Smooth muscle cell (in vitro differentiated cells): Measurements from ENCODE around the gene PIKFYVE. TPM values are rescaled to one million over a fixed set of nuclear protein-coding genes. Genes with fewer than 3 reads are reported as not detected.
A peak's percentile ranks its signal among the peaks of the same experiment; 100 is the strongest.

Source experiments
- DNase-seq: peaks from one replicate; lab custom pipeline; 2025; ENCODE audit not compliant: unreplicated experiment; lab: John Stamatoyannopoulos, UW
- H2AFZ ChIP-seq: fragments of 200-600 bp; sonication (generic); 2 replicates; pipeline ENCODE4 v1.6.0; 2016; ENCODE audit warnings: antibody characterized with exemption, low read depth, mild to moderate bottlenecking
- H3F3A ChIP-seq: fragments of 200-600 bp; sonication (generic); 2 replicates; pipeline ENCODE4 v1.6.0; 2017; ENCODE audit warnings: antibody characterized with exemption, low read depth
- H3K27ac ChIP-seq: fragments of 200-600 bp; sonication (generic); 2 replicates; pipeline ENCODE4 v1.5.1; 2016; ENCODE audit warnings: low read depth, mild to moderate bottlenecking
- H3K27me3 ChIP-seq: fragments of 200-600 bp; sonication (generic); 2 replicates; pipeline ENCODE4 v1.6.1; 2016; ENCODE audit warnings: low read depth, mild to moderate bottlenecking
- H3K36me3 ChIP-seq: fragments of 200-600 bp; sonication (generic); 2 replicates; pipeline ENCODE4 v1.5.1; 2016; ENCODE audit warnings: low read depth
- H3K4me1 ChIP-seq: fragments of 200-600 bp; sonication (generic); 2 replicates; pipeline ENCODE4 v1.5.1; 2016; ENCODE audit warnings: low read depth
- H3K4me2 ChIP-seq: fragments of 200-600 bp; sonication (generic); 2 replicates; pipeline ENCODE4 v1.6.0; 2016; ENCODE audit warnings: mild to moderate bottlenecking
- H3K4me3 ChIP-seq: fragments of 200-600 bp; sonication (generic); 2 replicates; pipeline ENCODE4 v1.5.1; 2016; ENCODE audit warnings: mild to moderate bottlenecking
- H3K79me2 ChIP-seq: fragments of 200-600 bp; sonication (generic); 2 replicates; pipeline ENCODE4 v1.6.0; 2016; ENCODE audit warnings: low read depth, mild to moderate bottlenecking
- H3K9ac ChIP-seq: fragments of 200-600 bp; sonication (generic); 2 replicates; pipeline ENCODE4 v1.6.0; 2016; ENCODE audit warnings: low read depth
- H3K9me3 ChIP-seq: fragments of 200-600 bp; sonication (generic); replicated peaks from 2 replicates; pipeline ENCODE4 v1.5.1; 2016; ENCODE audit warnings: low read depth
- H4K20me1 ChIP-seq: fragments of 200-600 bp; sonication (generic); 2 replicates; pipeline ENCODE4 v1.6.0; 2016; ENCODE audit warnings: low read depth
- WGBS: methylation state at CpG from one replicate; pipeline ENCODE4 v1.1.7; 2016; ENCODE audit warnings: low lambda C conversion rate; 5-methylcytosine and 5-hydroxymethylcytosine counted together
- polyA plus RNA-seq: library from polyadenylated mRNA; unstranded; fragments of >200 nt; fragmentation: Nextera tagmentation; extraction: Ambion mirVana; gene quantifications from 2 replicates; pipeline ENCODE4 v1.2.1, GENCODE V29; 2016
- total RNA-seq: library from RNA; depleted of rRNA; stranded (reverse); fragments of >200 nt; gene quantifications from 2 replicates; pipeline ENCODE4 v1.2.3, GENCODE V29; 2014
- TF ChIP-seq, protein P1 (sequence below): fragments of 200-600 bp; sonication (generic); IDR thresholded peaks from 2 replicates; pipeline ENCODE4 v1.5.1; 2017; ENCODE audit warnings: borderline replicate concordance, mild to moderate bottlenecking, antibody characterized with exemption; ENCODE audit not compliant: insufficient read depth, poor library complexity, severe bottlenecking

The PIKFYVE gene
- total and polyA plus RNA-seq, 2 experiments from 2014 or later: 4.9 to 29.5 TPM

DNA sequence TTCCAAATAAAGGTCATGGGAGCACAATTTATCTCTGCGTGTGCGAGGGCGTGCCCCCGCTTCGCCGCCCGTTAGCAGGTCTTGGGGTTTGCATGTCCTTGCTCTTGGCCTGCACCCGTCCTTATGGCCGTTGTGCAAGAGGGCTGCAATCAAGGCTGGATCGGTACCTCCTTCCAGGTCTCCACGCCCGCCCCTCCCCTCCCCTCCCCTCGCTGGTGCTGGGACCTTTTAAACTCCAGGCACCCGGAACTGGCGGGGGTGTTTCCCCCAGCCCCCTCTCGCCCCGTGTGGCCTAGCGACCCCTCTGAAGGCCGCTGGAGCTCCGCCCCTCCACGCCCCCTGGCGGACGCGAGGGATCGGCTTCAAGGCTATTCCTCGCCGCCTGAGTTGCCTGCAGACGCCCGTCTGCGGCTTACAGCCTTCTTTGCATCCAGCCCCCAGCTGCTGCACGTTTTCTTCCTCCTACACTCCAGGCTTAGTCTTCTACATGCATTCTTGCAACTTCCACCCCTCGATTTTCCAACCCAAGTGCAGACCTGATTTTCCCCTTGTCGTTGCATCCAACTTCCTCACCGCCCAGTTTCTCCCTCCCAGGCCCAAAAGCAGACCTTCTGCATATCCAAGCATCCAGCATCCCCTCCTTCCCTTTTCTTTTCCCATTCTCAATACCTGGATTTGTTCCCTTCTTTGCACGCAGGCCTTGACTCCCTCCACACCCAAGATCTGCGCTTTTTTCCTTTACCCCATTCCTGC is 11.8 kb upstream of the PIKFYVE start:
- Histone ChIP-seq H3K27me3 (no peaks in the 10 kb centered on the region), H3K4me1 (peaks cover 17% of the 10 kb centered on the region), H3K9me3 (no peaks in the 10 kb centered on the region), H4K20me1 (peaks cover 7% of the 10 kb centered on the region), H2AFZ (peak overlapping the region; percentile 99), H3K27ac (no peak overlapping the region), H3K4me3 (peak overlapping the region; percentile 80), H3K79me2 (peaks cover 4% of the 10 kb centered on the region), H3K36me3 (peaks cover 11% of the 10 kb centered on the region), H3K4me2 (peak overlapping the region; percentile 89), H3K9ac (no peak overlapping the region), H3F3A (peaks cover 5% of the 10 kb centered on the region)
- 1% methylated on average over 24 of the region's 36 CpGs for WGBS
- peak; percentile 63 for DNase-seq
- TF ChIP-seq, protein P1, sequence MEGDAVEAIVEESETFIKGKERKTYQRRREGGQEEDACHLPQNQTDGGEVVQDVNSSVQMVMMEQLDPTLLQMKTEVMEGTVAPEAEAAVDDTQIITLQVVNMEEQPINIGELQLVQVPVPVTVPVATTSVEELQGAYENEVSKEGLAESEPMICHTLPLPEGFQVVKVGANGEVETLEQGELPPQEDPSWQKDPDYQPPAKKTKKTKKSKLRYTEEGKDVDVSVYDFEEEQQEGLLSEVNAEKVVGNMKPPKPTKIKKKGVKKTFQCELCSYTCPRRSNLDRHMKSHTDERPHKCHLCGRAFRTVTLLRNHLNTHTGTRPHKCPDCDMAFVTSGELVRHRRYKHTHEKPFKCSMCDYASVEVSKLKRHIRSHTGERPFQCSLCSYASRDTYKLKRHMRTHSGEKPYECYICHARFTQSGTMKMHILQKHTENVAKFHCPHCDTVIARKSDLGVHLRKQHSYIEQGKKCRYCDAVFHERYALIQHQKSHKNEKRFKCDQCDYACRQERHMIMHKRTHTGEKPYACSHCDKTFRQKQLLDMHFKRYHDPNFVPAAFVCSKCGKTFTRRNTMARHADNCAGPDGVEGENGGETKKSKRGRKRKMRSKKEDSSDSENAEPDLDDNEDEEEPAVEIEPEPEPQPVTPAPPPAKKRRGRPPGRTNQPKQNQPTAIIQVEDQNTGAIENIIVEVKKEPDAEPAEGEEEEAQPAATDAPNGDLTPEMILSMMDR: peak; percentile 81

DNA sequence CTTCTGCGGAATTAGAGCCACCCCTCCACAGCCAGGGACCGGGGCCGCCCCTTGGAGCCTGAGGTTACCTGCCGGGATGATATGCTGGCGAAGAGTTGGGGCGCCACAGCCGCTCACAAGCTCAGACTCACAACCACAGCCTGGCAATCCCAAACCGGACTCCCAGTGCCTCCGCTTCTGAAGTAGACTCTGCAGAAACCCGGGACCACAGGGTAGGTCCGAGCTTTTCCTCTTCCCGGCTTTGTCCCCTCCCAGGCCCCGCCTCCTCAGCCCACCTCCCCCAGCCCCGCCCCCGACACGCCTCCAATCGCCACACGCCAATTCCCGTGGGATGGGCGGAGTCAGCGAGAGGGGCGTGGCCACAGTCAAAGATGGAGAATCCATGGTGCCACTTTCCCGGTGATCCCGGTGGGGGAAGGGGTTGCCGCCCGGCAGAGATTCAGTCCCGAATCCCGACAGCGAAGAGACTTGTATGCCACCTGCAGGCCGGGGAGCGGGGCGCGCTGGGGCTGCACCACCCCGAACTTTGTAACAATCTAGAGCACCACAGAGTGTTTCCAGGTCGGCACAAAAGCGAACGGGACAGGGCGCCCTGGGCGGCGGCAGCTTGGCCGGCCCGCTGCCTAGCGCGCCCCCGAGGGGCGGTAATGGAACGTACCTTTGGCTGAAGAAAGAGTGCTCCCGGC is 11.0 kb upstream of the PIKFYVE start, which contains the start of gene IDH1:
Gene IDH1, minus strand, starts transcription at position 201 of the 686 bp plus-strand sequence. CDS start 3,520 bp downstream, outside the sequence.
- peaks cover 17% of the 10 kb centered on the region for H3K4me1 ChIP-seq
- H3F3A ChIP-seq: peaks cover 5% of the 10 kb centered on the region
- WGBS: 1% methylated on average over 41 of the region's 48 CpGs
- DNase-seq: peak; percentile 95
- H3K9ac ChIP-seq: peak within 1 kb of the TSS; percentile 33
- peak within 1 kb of the TSS; percentile 80 for H3K4me3 ChIP-seq
- TF ChIP-seq, protein P1: peak; percentile 36
- no peaks in the 10 kb centered on the region for H3K27me3 ChIP-seq
- peak within 1 kb of the TSS; percentile 17 for H3K27ac ChIP-seq
- H4K20me1 ChIP-seq: peaks cover 7% of the 10 kb centered on the region
- no peaks in the 10 kb centered on the region for H3K9me3 ChIP-seq
- H3K36me3 ChIP-seq: peaks cover 11% of the 10 kb centered on the region
- H3K79me2 ChIP-seq: peaks cover 4% of the 10 kb centered on the region
- peak within 1 kb of the TSS; percentile 99 for H2AFZ ChIP-seq
- H3K4me2 ChIP-seq: peak within 1 kb of the TSS; percentile 89

DNA sequence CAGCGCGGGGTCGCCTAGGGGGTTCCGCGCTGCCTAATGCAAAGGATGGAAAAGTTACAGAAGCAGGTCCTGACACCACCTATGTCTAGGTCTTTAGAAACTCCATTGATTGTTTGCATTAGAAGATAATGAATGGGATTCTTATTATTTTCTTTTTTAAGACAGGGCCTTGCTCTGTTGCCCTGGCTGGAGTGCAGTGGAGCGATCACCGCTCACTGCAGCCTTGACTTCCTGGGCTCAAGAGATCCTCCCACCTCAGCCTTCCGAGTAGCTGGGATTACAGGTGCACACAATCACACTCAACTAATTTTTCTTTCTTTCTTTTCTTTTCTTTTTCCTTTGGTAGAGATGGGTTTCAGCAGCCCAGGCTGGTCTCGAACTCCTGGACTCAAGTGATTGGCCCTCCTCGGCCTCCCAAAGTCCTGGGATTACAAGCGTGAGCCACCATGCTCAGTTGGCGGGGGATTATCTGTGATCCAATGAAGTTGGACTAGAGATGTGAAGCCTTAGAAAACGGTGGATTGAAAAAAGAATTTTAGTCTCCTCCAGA is 10.4 kb upstream of the PIKFYVE start:
- peaks cover 17% of the 10 kb centered on the region for H3K4me1 ChIP-seq
- peaks cover 4% of the 10 kb centered on the region for H3K79me2 ChIP-seq
- peak overlapping the region; percentile 17 for H3K27ac ChIP-seq
- TF ChIP-seq, protein P1: no peak
- no peak for DNase-seq
- H3K4me3 ChIP-seq: peak overlapping the region; percentile 80
- H2AFZ ChIP-seq: peak overlapping the region; percentile 99
- 50% methylated on average over 13 of the region's 13 CpGs for WGBS
- no peaks in the 10 kb centered on the region for H3K27me3 ChIP-seq
- H3K4me2 ChIP-seq: peak overlapping the region; percentile 89
- peaks cover 5% of the 10 kb centered on the region for H3F3A ChIP-seq
- H4K20me1 ChIP-seq: peaks cover 7% of the 10 kb centered on the region
- peak overlapping the region; percentile 33 for H3K9ac ChIP-seq
- no peaks in the 10 kb centered on the region for H3K9me3 ChIP-seq
- peaks cover 6% of the 10 kb centered on the region for H3K36me3 ChIP-seq
